Retinal pigment epithelial cell (primary cell): ENCODE data around the gene IFNAR1.

Experiments used
- DNase-seq: peaks from one replicate; pipeline ENCODE4 v3.0.0-alpha.2; 2010; ENCODE audit warnings: low read depth
- H3K4me3 ChIP-seq: 2 replicates; pipeline ENCODE4 v1.5.1; 2011; ENCODE audit warnings: mild to moderate bottlenecking, low read length, control low read depth, moderate library complexity
- CTCF ChIP-seq: conservative IDR thresholded peaks from 2 replicates; pipeline ENCODE4 v1.5.1; 2011; ENCODE audit warnings: low read depth, low read length, control low read depth, inconsistent platforms

The IFNAR1 gene

GRCh38 chr21:33406493-33406892 lies 81.7 kb downstream of the IFNAR1 start:
- H3K4me3 ChIP-seq, result no peak overlapping the region
- no peak for TF ChIP-seq CTCF
- DNase-seq, result no peak
